NCI-H1930 (cell line): ENCODE data around the gene PACSIN2.
"Not testable (repeated sequence)": the region's sequence is repeated elsewhere in the genome, so short reads cannot be mapped to it uniquely, and the experiment has no call there.

Experiments
- DNase-seq, 2 experiments: peaks; one replicate each; lab custom pipeline; 2025; lab: John Stamatoyannopoulos, UW

The PACSIN2 gene

DNA sequence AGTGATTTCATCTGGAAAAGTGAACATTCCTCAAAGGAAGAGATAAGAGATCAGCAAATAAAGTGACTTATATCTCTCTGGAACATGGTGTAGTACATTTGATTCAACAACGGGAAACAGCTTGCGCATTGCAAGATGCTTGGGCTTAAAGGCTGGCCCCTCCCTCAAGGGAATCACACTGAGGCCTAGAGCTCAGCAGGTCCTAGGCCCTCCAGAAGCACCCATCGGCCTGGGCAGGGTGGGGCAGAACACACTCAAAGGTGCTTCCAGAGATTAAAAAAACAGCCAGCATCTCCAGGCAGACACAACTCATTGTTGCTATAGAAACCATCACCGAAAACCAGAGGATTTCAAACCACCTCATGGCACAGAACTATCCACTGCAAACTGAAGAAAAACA is 88.8 kb downstream of the PACSIN2 start:
- no peak for DNase-seq

DNA sequence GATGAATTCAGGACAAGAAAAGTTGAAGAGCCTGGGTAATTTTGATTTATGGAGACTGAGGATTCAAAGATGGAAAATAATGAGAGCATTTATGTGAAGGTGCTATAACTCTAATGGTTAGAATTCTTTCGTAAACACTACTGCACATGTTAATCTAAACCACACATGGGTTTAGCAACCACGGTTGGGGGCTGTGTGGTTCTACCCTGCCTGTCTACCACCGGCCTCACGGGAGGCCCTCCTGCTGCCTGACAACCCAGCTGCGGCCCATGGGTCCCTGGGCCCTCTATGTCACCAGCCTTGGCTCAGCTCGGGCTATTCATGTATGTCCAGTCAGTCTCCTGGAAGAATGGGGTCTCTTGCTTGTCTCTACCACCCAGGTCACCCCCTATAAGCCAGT is 89.4 kb downstream of the PACSIN2 start:
- no peak for DNase-seq

DNA sequence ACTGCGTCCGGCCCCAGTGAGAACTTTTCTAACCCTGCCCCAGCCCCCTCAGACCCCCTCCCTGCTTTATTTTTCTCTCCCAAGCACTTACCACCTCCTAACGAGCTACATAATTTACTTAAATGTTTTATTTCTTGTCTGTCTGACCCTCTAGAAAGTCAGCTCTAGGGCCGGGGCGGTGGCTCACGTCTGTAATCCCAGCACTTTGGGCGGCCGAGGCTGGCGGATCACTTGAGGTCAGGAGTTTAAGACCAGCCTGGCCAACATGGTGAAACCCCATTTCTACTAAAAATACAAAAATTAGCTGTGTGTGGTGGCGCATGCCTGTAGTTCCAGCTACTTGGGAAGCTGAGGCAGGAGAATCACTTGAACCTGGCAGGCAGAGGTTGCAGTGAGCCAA is 89.9 kb downstream of the PACSIN2 start:
- DNase-seq, result not testable (repeated sequence)

DNA sequence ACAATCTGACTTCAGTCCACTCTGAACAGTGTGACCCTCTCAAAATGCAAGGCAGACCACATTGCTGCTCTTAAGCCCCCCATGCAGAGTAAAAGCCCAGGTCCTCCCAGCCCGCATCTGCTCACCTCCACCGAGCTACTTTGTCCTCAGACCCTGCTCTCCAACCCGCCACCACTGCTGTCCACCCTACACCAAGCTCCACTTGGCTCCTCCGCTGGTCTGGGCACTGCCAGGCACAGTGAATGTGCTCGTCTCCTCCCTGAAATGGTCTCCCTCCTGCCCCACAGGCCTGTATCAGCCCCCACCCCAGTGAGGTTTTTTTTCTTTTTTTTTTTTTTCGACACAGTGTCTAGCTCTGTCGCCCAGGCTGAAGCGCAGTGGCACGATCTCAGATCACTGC is 90.5 kb downstream of the PACSIN2 start:
- DNase-seq, result no peak

DNA sequence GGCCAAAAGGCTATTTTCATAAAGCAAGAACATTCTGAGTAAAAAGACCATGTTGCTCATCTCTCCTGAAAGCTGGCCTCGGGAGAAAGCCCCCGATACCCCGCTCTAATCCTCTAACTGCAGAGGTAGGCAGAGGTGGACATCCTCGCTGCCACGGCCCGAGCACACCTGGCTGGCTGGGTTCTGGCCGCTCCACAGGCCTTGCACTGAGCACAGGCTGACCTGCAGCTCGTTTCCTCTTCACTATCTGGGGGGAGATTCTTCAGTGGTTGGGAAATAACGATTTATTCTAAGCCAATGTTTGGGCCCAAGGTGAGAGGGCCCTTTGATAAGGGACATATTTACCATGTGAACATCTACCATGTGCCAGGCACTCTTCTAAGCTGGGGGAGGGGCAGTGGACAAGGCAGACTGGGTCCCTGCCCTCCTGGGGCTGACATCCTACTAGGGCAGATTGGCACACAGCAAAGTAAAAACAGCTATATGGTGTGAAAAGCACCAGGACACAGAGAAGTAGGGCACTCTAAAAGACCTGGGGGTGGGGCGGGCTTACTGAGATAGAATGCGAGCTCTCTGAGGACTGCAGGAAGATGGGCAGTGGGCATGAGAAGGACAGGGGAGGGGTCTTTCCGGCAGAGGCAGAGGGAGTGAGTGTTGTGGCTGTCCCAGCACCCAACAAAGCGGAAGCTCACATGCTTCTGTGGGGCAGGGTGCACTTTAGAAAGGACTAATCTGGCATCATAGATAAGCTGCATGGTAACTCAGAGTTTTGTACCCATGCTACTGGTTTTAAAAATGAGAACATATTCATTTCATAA is 92.4 kb downstream of the PACSIN2 start:
- DNase-seq, result no peak

DNA sequence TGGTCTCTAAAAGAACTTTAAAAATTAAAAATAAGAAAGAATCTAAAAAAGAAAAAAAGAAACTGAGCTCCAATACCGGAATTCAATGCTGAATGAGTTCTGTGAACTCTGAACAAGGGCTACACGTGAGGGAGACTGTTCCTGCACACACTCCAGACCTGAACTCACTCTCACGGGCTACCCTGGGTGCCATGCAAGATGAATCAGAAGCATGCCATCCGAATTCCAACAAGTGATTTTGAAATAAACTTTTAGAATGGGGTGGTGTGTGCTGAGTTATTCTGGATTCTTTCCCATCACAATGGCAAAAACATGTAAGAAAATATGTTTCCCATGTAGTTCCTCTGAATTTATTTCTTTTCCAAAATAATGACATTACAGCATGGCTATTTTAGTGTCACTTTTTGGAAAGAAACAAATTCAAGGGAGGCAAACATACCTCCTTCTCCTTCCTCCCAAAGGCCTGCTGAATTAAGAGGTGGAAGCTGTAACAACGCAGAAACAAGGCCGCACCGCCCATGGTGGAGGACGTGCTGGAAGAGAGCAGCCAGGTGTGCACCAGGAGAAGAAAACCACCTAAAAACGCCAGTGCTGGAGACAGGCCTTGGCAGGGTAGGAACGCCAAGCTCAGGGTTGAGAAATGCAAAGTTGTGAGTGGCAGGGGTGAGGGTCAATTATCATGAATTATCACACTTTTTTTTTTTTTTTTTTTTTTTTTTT is 94.7 kb downstream of the PACSIN2 start:
- no peak for DNase-seq

DNA sequence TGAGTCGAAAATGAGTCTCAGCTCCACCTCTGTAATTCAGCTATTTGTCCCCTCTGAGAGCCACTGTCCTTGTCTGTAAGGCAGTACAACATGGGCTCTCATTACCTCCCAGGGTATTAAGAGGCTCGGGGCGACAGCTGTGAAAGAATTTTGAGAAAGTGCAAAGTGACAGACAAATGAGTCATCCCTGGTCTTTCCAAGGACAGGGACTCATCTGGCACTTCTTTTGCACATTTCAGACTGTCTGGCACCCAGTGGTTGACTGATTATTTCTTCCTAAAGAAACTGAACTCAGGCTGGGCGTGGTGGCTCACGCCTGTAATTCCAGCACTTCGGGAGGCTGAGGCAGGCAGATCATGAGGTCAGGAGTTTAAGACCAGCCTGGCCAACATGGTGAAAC is 95.8 kb downstream of the PACSIN2 start:
- no peak for DNase-seq

DNA sequence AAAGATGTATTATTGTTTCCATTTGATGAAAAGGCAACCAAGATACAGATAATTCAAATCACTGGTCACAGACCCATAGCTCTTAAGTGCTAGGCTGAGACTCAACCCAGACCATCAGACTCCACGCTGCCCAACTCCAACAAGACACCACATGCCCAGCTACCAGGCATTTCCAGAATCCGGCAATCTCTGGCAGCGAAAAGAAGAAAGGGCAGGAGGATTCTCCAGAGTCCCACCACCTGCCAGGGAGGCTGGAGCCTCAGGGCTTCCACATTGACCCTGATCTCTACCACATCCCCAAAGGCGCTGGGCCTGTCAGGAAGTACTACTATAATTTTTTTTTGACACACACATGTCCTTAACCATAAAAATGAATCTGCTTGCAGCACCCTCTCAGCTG is 96.4 kb downstream of the PACSIN2 start:
- no peak for DNase-seq

DNA sequence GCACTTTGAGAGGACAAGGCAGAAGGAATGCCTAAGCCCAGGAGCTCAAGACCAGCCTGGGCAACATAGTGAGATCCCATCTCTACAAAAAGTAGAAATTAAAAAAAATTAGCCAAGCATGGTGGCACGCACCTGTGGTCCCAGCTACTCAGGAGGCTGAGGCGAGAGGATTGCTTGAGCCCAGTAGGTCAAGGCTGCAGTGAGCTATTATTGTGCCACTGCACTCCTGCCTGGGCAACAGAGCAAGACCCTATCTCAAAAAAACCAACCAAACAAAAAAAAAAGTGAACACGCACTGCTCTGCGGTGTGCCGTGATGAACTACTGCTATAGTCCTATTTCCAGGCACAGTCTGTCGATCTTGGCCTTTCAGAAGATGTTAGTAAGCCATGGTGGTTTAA is 97.6 kb downstream of the PACSIN2 start:
- not testable (repeated sequence) for DNase-seq

DNA sequence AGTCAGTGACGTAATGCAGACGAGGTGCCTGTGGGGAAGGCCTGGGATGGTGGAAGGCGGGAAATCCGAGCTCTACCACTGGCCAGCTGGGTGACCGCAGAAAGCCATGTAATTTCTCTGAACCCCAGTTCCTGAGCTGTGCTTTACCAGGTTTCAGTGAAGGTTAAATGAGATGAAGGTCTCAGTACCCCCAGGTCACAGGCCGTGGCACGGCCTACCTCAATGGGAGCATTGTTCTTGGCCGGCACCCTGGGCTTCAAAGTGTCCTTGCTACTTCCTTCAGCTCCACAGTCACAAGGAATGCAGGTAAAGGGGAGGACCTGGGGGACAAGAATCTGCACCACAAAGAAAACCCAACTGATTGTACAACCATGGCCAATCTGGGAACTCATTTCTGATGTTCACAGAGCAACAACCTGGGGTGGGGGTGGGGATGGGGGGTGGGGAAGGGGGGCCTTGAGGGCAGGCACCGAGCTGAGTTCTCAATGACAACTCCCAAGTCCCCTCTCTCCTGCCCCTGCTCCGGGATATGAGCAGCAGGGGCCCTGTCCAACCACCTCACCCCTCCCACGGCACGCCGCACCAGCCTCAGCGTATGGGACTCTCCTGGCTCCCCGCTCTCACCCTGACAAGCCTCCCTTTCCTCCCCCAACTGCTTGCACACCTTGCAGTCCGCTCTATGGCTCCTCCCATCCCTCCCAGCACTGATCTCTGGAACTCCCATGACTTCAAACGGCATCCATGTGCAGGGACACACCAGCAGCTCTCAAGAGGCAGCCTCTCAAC is 98.8 kb downstream of the PACSIN2 start:
- no peak for DNase-seq

DNA sequence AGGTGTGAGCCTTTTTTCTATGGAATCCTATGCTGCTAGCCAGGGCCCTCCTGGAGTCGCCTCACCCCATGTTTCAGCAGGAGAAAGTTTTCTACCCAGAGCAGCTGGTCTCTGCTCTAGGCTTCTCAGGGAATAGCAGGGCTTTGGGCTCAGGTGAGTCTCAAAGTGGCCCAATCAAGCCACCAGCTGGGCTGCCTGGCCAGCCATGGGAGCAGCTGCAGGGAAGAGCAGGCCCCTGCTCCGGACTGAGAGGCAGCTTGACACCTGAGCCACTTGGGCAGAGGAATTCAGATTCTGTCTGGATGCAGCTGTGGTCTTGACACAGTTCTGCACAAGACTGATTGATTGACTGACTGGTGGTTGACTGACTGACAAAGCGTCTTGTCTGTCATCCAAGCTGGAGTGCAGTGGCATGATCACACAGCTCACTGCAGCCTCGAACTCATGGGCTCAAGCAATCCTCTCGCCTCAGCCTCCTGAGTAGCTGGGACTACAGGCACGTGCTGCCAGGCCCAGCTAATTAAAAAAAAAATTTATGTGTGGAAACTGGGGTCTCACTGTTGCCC is 100.4 kb downstream of the PACSIN2 start:
- DNase-seq, result no peak

DNA sequence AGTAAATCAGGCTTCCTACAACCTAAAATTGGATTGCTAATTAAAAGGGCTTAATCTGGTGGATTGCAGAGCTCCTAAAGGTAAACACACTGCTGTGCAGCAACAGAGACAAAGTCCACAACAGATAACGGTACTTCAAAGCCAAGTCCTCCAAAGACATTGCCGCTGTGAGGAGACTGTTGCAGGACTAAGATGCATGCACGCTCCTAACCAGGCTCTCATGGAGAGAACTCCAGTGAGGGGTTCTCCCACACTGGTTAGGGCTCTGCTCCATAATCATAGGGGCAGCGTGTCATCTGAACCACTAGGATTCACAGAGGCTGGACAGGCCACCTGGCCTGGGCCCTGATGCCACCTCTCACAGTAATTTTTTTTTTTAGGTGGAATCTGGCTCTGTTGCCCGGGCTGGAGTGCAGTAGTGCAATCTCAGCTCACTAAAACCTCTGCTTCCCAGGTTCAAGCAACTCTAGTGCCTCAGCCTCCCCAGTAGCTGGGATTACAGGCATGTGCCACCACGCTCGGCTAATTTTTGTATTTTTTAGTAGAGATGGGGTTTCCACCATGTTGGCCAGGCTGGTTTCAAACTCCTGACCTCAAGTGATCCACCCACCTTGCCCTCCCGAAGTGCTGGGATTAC is 101.0 kb downstream of the PACSIN2 start:
- no peak for DNase-seq

DNA sequence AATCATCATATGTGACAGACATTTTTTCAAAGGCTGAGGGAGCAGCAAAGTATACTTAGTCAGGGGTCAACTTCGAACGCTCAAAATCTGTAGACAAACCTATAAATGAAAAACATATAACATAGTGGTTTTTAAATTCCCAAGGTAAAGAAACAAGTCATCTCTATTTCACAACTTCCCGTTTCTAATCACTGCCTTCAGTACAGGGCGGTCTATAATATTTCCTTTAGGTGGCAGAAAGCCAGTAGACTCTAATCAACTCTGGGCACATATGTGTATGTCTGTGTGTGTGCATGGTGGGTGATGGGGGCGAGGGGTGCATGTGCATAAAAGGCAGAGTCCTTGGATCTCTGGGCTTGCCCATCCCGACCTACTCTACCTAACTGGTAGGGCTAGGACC is 102.9 kb downstream of the PACSIN2 start:
- no peak for DNase-seq

DNA sequence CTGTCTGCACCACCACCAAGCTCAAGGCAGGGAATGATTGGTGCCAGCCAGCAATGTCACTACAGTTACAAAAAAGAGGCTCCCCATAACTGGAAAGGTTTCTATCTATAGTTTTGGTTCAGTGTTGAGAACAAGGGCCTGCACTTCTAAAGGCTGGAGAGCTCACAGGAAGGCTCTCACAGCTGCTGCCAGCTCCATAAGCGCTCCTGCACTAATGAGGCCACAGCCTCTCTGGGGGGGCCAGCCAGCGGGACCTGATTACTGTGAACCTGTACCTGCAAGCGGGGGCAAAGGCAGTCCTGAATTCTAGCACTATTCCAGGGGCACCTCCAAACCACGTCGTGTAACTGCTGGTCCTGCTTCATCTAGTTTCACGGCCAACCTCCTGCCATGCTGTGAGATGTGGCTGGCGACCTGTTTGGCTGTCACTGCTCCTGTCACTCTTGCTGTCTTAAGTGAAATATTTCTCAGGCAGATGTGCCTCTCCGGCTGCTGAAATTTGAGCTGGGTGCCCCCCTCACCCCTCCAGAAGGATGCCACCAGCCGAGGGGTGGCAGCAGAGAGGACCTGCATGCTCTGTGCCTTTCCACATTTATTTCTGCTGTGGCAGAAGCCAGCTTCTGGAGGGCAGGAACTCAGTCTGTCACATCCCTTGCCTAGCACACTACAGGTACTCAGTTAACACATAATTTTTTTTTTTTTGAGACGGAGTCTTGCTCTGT is 104.6 kb downstream of the PACSIN2 start:
- no peak for DNase-seq

DNA sequence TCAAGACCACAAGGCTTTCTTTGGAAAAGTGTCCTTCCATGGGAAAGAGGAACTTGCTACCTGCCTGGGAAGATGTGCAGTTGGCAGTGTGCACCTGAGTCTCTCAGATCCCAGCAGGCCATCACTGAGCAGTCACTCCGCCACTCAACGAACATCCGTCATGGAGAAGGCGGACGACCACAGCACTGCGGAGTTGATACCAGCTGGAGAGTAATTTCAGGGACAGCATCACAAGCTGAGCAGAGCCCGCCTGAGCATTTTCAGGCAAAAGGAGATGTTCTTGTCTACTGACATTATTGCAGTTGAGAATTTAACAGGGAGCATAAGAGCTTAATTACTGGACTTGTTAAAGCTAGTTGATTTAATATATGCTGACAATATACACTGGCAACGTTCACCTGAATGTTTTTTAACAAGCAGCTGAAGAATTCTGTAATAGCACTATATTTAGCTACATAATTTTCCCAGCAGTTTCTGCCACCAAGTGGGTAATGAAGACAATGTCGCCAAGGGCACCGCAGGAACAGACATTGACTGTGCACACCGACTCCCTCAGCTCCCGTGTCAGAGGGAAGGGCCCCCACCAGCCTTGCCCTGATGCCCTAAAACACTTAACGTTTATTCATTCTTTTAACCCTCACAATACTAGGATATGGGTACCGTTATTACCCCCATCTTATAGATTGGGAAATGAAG is 105.4 kb downstream of the PACSIN2 start:
- DNase-seq, result no peak

DNA sequence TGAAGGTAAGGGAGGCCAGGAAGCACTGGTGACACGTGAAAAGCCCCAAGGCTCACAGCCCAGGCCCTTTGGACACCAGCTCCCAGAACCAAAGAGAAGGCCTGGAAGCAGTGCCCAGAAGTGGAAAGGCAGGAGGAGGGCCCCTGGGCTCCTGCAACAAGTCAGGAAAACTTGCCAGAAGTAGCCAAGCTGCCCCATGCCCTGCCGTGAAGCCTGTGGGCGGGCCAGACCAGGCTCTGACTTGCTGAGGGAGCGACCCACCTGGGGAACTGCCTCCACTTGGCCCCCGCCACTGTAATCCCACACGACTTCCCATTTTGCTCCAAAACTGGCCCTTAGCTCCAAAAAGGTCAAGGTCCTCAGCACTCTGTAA is 106.6 kb downstream of the PACSIN2 start:
- DNase-seq, result no peak

DNA sequence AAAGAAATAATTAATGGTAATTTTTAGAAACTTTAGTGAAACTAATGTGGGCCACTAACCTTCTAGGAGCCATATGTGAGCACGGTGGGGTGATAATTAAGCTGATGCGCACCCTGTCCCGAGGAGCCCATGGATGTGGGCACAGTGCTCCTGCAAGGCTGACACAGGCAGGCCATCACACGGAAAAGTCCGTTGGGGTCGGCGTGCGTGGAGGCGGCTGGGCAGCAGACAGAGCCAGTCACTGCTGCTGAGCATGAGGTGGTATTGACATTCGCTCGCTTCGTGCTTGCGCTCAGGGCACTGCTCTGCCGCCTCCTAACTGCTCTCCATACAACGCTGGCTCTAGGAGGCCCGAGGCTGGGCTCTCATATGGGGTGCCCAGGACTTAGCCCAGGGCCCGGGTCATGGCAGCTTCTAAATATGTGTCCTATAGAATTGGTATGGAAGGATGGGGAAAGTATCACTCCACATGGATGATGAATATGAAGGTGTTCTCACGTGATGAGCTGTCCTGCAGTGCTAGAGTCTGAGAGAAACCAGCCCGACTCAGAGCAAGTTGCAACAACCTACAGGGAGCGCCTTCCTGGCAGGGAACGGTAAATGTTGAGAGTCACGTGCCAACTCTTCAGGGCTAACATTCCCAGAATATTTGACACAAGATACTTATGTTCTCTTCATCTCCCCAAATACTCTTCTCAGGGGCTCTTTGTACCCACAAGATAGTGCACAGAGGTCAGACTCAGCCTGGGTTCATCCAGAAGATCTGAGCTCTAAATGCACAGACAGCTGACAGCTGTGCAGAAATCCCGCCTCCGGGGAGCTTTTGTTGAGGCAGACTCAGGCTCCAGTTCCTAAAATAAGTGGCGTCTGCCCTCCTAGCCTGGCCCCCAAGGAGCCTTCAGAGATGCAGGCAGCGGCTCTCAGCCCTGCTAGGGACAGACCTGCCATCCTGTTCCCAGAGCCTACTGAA is 107.3 kb downstream of the PACSIN2 start:
- DNase-seq, result no peak

DNA sequence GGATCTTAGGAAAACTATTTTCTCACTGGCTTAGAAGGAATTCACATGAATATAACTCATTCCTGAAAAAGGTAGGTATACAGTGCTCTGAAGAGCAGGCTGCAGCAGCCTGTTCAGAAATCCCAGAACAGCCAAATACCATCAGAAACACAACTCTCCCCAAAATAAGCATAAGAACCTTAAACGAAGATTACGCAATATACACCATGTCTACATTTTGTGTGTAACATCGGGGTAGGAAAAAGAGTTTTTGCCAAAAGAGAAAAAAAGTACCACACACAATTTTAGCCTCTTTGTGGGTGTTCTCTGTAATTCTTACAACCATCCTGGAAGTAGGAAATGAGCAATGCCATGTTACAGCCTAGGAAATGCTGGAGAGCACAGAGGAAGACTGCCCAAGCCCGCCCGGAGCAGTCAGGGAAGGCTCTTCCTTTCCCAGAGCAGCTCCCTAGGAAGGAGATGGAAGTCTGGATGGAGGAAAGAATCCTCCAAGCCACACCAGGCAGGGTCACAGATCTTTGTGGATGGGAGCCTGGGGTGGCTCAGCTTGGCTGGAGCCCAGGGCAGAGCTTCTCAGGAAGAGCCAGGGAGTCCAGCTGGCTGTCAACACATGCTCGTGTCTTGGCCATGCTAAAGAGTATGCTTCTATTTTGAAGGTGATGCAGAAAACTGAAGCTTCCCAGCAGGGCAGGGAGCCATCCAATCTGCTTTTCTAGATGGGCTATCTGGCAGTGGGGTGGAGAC is 108.2 kb downstream of the PACSIN2 start:
- DNase-seq, result no peak

DNA sequence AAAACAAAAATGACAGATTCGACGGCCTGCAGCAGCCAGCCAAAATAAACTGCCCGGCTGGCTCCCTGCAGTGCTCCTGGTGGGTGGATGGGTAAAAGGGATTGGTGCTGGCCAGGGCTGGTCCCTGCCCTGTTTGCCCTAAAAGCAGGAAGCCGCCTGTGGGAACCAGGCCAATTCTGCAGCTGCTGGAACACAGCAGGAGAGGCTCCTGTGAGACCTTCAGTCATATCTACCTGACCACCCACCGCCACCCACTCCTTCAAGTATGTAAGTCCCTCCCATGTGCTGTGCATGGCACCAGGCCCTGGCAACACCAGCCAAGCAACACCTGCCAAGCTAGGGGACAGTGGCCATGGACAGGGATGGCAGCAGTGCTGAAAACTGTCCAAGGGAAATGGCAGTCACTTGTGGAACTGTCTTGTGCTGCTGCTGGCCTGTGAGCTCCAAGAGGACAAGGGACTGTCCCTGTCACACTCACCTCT is 109.2 kb downstream of the PACSIN2 start:
- DNase-seq, result no peak
